CD4-positive, alpha-beta T cell (primary cell): ENCODE data around the gene TMEM19. TPM values are rescaled to one million over a fixed set of nuclear protein-coding genes. Genes with fewer than 3 reads are reported as not detected.

Experiments
- ATAC-seq: fragments of 200-7000 bp; cut with Tn5 transposase; one replicate; pipeline ENCODE4 v1.10.0; 2022; ENCODE audit warnings: mild to moderate bottlenecking; ENCODE audit not compliant: poor library complexity
- CTCF ChIA-PET: fragments of 350-600 bp; sonication (Branson Sonifier 250); formaldehyde crosslinking; loops from one replicate; lab custom pipeline; 2021; ENCODE audit warnings: antibody characterized with exemption, inconsistent platforms; lab: Charles Lee
- POLR2A ChIA-PET: fragments of 350-600 bp; sonication (Branson Sonifier 250); formaldehyde crosslinking; loops from one replicate; lab custom pipeline; 2021; ENCODE audit warnings: antibody characterized with exemption, inconsistent platforms; lab: Charles Lee
- DNase-seq, 14 experiments: peaks; one replicate each; pipeline ENCODE4 v3.0.0-alpha.2; 2013 to 2020; ENCODE audit warnings: mixed read lengths in 2 of 14
- H3K27ac ChIP-seq, 2 donors: one replicate each; pipeline versions ENCODE4 v1.5.1 to v1.7.0; 2013; ENCODE audit warnings: low read length in 2 of 2, low read depth in 1 of 2, mild to moderate bottlenecking in 1 of 2
- H3K27me3 ChIP-seq, 2 experiments: 1 replicate in 1 of 2; 2 replicates in 1 of 2; pipeline versions ENCODE4 v1.6.1 to v1.7.0; 2013; ENCODE audit warnings: low read length in 2 of 2, control low read depth in 1 of 2, mild to moderate bottlenecking in 1 of 2, moderate library complexity in 1 of 2; ENCODE audit not compliant: insufficient read depth in 2 of 2, control insufficient read depth in 1 of 2
- H3K36me3 ChIP-seq: one replicate; pipeline ENCODE4 v1.6.1; 2013; ENCODE audit warnings: low read length, control low read depth; ENCODE audit not compliant: insufficient read depth
- H3K4me1 ChIP-seq: one replicate; pipeline ENCODE4 v1.6.1; 2013; ENCODE audit warnings: low read length, control low read depth; ENCODE audit not compliant: insufficient read depth
- H3K4me3 ChIP-seq: one replicate; pipeline ENCODE4 v1.5.1; 2013; ENCODE audit warnings: mild to moderate bottlenecking, low read length, moderate library complexity
- H3K9me3 ChIP-seq, 2 experiments: 1 replicate in 1 of 2; 2 replicates in 1 of 2; pipeline versions ENCODE4 v1.6.1 to v1.7.0; 2013; ENCODE audit warnings: low read length in 2 of 2, mild to moderate bottlenecking in 2 of 2, control low read depth in 1 of 2, moderate library complexity in 1 of 2; ENCODE audit not compliant: control insufficient read depth in 1 of 2, insufficient read depth in 1 of 2
- H3K27ac Mint-ChIP-seq: one replicate; pipeline ENCODE4 v1.8.0; 2020; ENCODE audit warnings: mixed read lengths
- H3K27me3 Mint-ChIP-seq: one replicate; pipeline ENCODE4 v1.8.0; 2021; ENCODE audit warnings: mixed read lengths
- H3K36me3 Mint-ChIP-seq: one replicate; pipeline ENCODE4 v1.8.0; 2021; ENCODE audit warnings: low read depth, mixed read lengths
- H3K4me1 Mint-ChIP-seq: one replicate; pipeline ENCODE4 v1.8.0; 2021; ENCODE audit warnings: low read depth, mixed read lengths
- H3K4me3 Mint-ChIP-seq: one replicate; pipeline ENCODE4 v1.8.0; 2020; ENCODE audit warnings: mild to moderate bottlenecking, mixed read lengths
- H3K9me3 Mint-ChIP-seq: one replicate; pipeline ENCODE4 v1.8.0; 2020; ENCODE audit warnings: mixed read lengths
- CTCF ChIP-seq: fragments of 200-600 bp; IDR thresholded peaks from one replicate; pipeline ENCODE4 v1.8.0; 2022; ENCODE audit warnings: antibody characterized with exemption, mild to moderate bottlenecking
- intact Hi-C, 2 experiments: fragments of 100-400 bp; cut with DNase I in 1 of 2; cut with micrococcal nuclease in 1 of 2; formaldehyde crosslinking; loops; one replicate each; pipeline versions ENCODE4 v1.15.1 to v1.9.0; 2023 to 2025; cut with DNase I, micrococcal nuclease
- total RNA-seq, 174 experiments: library from RNA in 2 of 174; stranded (reverse) in 2 of 174; gene quantifications; one replicate each; pipeline ENCODE4 v1.2.3 and lab custom pipeline; 2021 to 2026

The TMEM19 gene
- total RNA-seq, 2 experiments from 2014 or later, result 8.9 to 11.6 TPM

- intact Hi-C loops, result loop anchor here (10.0 kb wide), 2 partner anchors 255 to 1765 kb away; no protein-coding TSS in a partner anchor
- no peaks in the 10 kb centered on the region for H3K27me3 ChIP-seq
- CTCF ChIA-PET, result no interaction called here
- Mint-ChIP-seq H3K4me1 (peaks cover 42% of the 10 kb centered on the region), H3K27me3 (no peaks in the 10 kb centered on the region), H3K27ac (peak overlapping the region; percentile 42), H3K4me3 (no peak overlapping the region), H3K36me3 (peaks cover 93% of the 10 kb centered on the region), H3K9me3 (no peaks in the 10 kb centered on the region)
- peak in 2 of 14 experiments; percentile 14 to 32 for DNase-seq
- H3K4me1 ChIP-seq, result no peaks in the 10 kb centered on the region
- H3K36me3 ChIP-seq, result peaks cover 85% of the 10 kb centered on the region
- H3K9me3 ChIP-seq, result no peaks in the 10 kb centered on the region
- no peak overlapping the region for H3K27ac ChIP-seq
- POLR2A ChIA-PET, result interaction anchor here (1.4 kb wide), 1 partner anchor 25 kb away, joined by 4 read pairs; the partner anchor contains the start of gene THAP2
- no peak overlapping the region for H3K4me3 ChIP-seq
- TF ChIP-seq CTCF, result no peak
- ATAC-seq, result no peak
Observed at GRCh38 chr12:71639341-71639760, 46.5 kb upstream of the TMEM19 start.

- Histone ChIP-seq H3K4me3 (no peak overlapping the region), H3K27ac (no peak overlapping the region), H3K36me3 (peaks cover 85% of the 10 kb centered on the region), H3K4me1 (no peaks in the 10 kb centered on the region), H3K9me3 (no peaks in the 10 kb centered on the region), H3K27me3 (no peaks in the 10 kb centered on the region)
- H3K27ac Mint-ChIP-seq, result no peak overlapping the region
- CTCF ChIA-PET, result no interaction called here
- DNase-seq (peak in 1 of 14 experiments; percentile 5), ATAC-seq (no peak)
- TF ChIP-seq CTCF, result no peak
- POLR2A ChIA-PET, result interaction anchor here (1.4 kb wide), 1 partner anchor 24 kb away, joined by 4 read pairs; the partner anchor contains the start of gene THAP2
- peaks cover 93% of the 10 kb centered on the region for H3K36me3 Mint-ChIP-seq
- no peaks in the 10 kb centered on the region for H3K27me3 Mint-ChIP-seq
- intact Hi-C loops, result no loop called here
- no peaks in the 10 kb centered on the region for H3K9me3 Mint-ChIP-seq
- H3K4me1 Mint-ChIP-seq, result peaks cover 46% of the 10 kb centered on the region
- no peak overlapping the region for H3K4me3 Mint-ChIP-seq
Observed at GRCh38 chr12:71640316-71640715, 45.6 kb upstream of the TMEM19 start.

- Histone ChIP-seq H3K27ac (no peak overlapping the region), H3K36me3 (peaks cover 83% of the 10 kb centered on the region), H3K27me3 (no peaks in the 10 kb centered on the region), H3K4me3 (no peak overlapping the region), H3K9me3 (no peaks in the 10 kb centered on the region), H3K4me1 (no peaks in the 10 kb centered on the region)
- H3K4me3 Mint-ChIP-seq, result no peak overlapping the region
- no peaks in the 10 kb centered on the region for H3K27me3 Mint-ChIP-seq
- peaks cover 90% of the 10 kb centered on the region for H3K36me3 Mint-ChIP-seq
- peak overlapping the region; percentile 55 for H3K27ac Mint-ChIP-seq
- ChIA-PET POLR2A (no interaction called here), CTCF (interaction anchor here (0.6 kb wide), 1 partner anchor 91 kb away, joined by 3 read pairs; no protein-coding TSS in a partner anchor)
- peaks cover 51% of the 10 kb centered on the region for H3K4me1 Mint-ChIP-seq
- no peak for DNase-seq
- intact Hi-C loops, result no loop called here
- no peak for TF ChIP-seq CTCF
- no peaks in the 10 kb centered on the region for H3K9me3 Mint-ChIP-seq
- ATAC-seq, result no peak
Observed at GRCh38 chr12:71641390-71641789, 44.5 kb upstream of the TMEM19 start.
